ENCODE results near the gene FMNL3. TPM values are rescaled to one million over a fixed set of nuclear protein-coding genes. Genes with fewer than 3 reads are reported as not detected.
A peak's percentile ranks its signal among the peaks of the same experiment; 100 is the strongest.

The FMNL3 gene
- total and polyA plus RNA-seq, 2 of the 13 experiments (the other 11 are each of a cell fraction or from before 2014, with no cell fraction given) = 0.44 to 1.1 TPM

DNA sequence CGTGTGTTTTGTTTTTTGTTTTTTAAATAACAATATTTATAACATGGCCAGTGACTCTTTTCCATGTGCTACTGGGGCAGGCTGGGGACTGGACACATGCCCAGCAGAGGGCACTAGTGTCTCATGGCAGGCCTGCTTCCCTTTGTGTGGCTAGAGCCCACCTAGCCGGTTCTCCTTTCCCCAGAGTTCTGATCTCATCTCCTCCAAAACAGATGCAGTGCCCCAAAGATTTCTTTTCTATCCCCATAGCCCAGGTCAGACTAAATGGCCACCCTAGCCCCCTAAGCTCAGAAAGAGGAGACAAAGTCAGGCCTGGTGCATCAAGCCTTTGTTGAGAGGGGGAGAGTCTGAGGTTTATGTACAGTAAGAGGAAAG lies 62.6 kb downstream of the FMNL3 start (continued):
- TF ChIP-seq RARG (CRISPR knock-in tag; IDR thresholded peaks at IDR 0.05; ENCODE audit: low read depth) = no peak
- TF ChIP-seq FLYWCH1 (CRISPR knock-in tag; IDR thresholded peaks at IDR 0.05) = no peak
- TF ChIP-seq BCL6 (CRISPR knock-in tag; IDR thresholded peaks at IDR 0.05) = no peak
- 0 out of 2 replicates have a peak, but pooled peaks have one; percentile 28 for TF ChIP-seq NFYB (CRISPR knock-in tag; IDR thresholded peaks at IDR 0.05)
- TF ChIP-seq ZNF354B (CRISPR knock-in tag; IDR thresholded peaks at IDR 0.05) = no peak
- no peak for TF ChIP-seq MEF2D (CRISPR knock-in tag; IDR thresholded peaks at IDR 0.05)
- TF ChIP-seq SETDB1 (CRISPR knock-in tag; IDR thresholded peaks at IDR 0.05; ENCODE audit: borderline replicate concordance) = no peak
- peak; percentile 63 for TF ChIP-seq SP2 (CRISPR knock-in tag; IDR thresholded peaks at IDR 0.05)
- no peak for TF ChIP-seq RCOR2 (CRISPR knock-in tag; IDR thresholded peaks at IDR 0.05)
- TF ChIP-seq KLF11 (CRISPR knock-in tag; IDR thresholded peaks at IDR 0.05) = no peak
- no peak for TF ChIP-seq PHF5A (CRISPR knock-in tag; IDR thresholded peaks at IDR 0.05; ENCODE audit: low read depth, unreplicated experiment)
- TF ChIP-seq ZNF720 (CRISPR knock-in tag; IDR thresholded peaks at IDR 0.05) = no peak
- TF ChIP-seq ZKSCAN8 (CRISPR knock-in tag; IDR thresholded peaks at IDR 0.05; ENCODE audit: borderline replicate concordance) = no peak
- no peak for TF ChIP-seq ARNT (IDR thresholded peaks at IDR 0.05)
- no peak for TF ChIP-seq CBX5 (CRISPR knock-in tag; IDR thresholded peaks at IDR 0.05; ENCODE audit: borderline replicate concordance)
- no peak for TF ChIP-seq RBFOX2 (IDR thresholded peaks at IDR 0.05; ENCODE audit: low read depth, low read length)
- TF ChIP-seq ZNF446 (CRISPR knock-in tag; IDR thresholded peaks at IDR 0.05) = no peak
- TF ChIP-seq, protein P1, sequence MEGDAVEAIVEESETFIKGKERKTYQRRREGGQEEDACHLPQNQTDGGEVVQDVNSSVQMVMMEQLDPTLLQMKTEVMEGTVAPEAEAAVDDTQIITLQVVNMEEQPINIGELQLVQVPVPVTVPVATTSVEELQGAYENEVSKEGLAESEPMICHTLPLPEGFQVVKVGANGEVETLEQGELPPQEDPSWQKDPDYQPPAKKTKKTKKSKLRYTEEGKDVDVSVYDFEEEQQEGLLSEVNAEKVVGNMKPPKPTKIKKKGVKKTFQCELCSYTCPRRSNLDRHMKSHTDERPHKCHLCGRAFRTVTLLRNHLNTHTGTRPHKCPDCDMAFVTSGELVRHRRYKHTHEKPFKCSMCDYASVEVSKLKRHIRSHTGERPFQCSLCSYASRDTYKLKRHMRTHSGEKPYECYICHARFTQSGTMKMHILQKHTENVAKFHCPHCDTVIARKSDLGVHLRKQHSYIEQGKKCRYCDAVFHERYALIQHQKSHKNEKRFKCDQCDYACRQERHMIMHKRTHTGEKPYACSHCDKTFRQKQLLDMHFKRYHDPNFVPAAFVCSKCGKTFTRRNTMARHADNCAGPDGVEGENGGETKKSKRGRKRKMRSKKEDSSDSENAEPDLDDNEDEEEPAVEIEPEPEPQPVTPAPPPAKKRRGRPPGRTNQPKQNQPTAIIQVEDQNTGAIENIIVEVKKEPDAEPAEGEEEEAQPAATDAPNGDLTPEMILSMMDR (CRISPR knock-in tag; IDR thresholded peaks at IDR 0.05) = peak; percentile 88
- TF ChIP-seq, protein P2, sequence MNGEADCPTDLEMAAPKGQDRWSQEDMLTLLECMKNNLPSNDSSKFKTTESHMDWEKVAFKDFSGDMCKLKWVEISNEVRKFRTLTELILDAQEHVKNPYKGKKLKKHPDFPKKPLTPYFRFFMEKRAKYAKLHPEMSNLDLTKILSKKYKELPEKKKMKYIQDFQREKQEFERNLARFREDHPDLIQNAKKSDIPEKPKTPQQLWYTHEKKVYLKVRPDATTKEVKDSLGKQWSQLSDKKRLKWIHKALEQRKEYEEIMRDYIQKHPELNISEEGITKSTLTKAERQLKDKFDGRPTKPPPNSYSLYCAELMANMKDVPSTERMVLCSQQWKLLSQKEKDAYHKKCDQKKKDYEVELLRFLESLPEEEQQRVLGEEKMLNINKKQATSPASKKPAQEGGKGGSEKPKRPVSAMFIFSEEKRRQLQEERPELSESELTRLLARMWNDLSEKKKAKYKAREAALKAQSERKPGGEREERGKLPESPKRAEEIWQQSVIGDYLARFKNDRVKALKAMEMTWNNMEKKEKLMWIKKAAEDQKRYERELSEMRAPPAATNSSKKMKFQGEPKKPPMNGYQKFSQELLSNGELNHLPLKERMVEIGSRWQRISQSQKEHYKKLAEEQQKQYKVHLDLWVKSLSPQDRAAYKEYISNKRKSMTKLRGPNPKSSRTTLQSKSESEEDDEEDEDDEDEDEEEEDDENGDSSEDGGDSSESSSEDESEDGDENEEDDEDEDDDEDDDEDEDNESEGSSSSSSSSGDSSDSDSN (CRISPR knock-in tag; IDR thresholded peaks at IDR 0.05) = no peak
- no peak for TF ChIP-seq ZNF672 (CRISPR knock-in tag; IDR thresholded peaks at IDR 0.05)
- no peak for TF ChIP-seq SUZ12 (IDR thresholded peaks at IDR 0.05; ENCODE audit: low read depth, low read length)
- no peak for TF ChIP-seq IRX3 (CRISPR knock-in tag; IDR thresholded peaks at IDR 0.05; ENCODE audit: borderline replicate concordance, low read depth)
- no peak for TF ChIP-seq EP300 (IDR thresholded peaks at IDR 0.05; ENCODE audit: low read depth in 2 of 2, low read length in 2 of 2)
- no peak for TF ChIP-seq EP300 (CRISPR knock-in tag; IDR thresholded peaks at IDR 0.05; ENCODE audit: borderline replicate concordance)
- no peak for TF ChIP-seq ELF3 (CRISPR knock-in tag; IDR thresholded peaks at IDR 0.05)
- TF ChIP-seq NRL (CRISPR knock-in tag; IDR thresholded peaks at IDR 0.05; ENCODE audit: borderline replicate concordance) = no peak
- TF ChIP-seq, protein P3, sequence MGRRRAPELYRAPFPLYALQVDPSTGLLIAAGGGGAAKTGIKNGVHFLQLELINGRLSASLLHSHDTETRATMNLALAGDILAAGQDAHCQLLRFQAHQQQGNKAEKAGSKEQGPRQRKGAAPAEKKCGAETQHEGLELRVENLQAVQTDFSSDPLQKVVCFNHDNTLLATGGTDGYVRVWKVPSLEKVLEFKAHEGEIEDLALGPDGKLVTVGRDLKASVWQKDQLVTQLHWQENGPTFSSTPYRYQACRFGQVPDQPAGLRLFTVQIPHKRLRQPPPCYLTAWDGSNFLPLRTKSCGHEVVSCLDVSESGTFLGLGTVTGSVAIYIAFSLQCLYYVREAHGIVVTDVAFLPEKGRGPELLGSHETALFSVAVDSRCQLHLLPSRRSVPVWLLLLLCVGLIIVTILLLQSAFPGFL (CRISPR knock-in tag; IDR thresholded peaks at IDR 0.05) = no peak
